ENCODE data around the gene FAT2. TPM values are rescaled to one million over a fixed set of nuclear protein-coding genes. Genes with fewer than 3 reads are reported as not detected.

FAT2 gene
- 0.07 TPM for polyA plus RNA-seq (2013, experiment 1 of 2)
- polyA plus RNA-seq (2013, experiment 2 of 2), result not detected

GRCh38 chr5:151591144-151591819 is at the start of gene FAT2:
FAT2 (minus strand) TSS chr5:151591331; CDS start chr5:151568931, 22,400 bp downstream.
- Histone ChIP-seq H3K4me1 (ENCODE audit: control insufficient read depth, insufficient read depth, low read length, poor library complexity, severe bottlenecking) (peaks cover 10% of the 10 kb centered on the region), H3K36me3 (ENCODE audit: control insufficient read depth, insufficient read depth, low read length) (no peaks in the 10 kb centered on the region), H3K27ac (ENCODE audit: low read depth, low read length, severe bottlenecking) (no peak within 1 kb of the TSS), H3K9me3 (ENCODE audit: control insufficient read depth, low read length) (no peaks in the 10 kb centered on the region), H3K4me3 (ENCODE audit: extremely low read depth, insufficient read depth, low read length, poor library complexity, severe bottlenecking) (no peak within 1 kb of the TSS)
- 44 to 53% methylated on average over 6 to 9 of the region's 13 CpGs for WGBS, 2 experiments (ENCODE audit: insufficient coverage in 2 of 2)

GRCh38 chr5:151638619-151639018 is 47.5 kb upstream of the FAT2 start:
- no peak overlapping the region for H3K27ac ChIP-seq (ENCODE audit: low read depth, low read length, severe bottlenecking)
- H3K36me3 ChIP-seq (ENCODE audit: control insufficient read depth, insufficient read depth, low read length), result no peaks in the 10 kb centered on the region
- no peak overlapping the region for H3K4me3 ChIP-seq (ENCODE audit: extremely low read depth, insufficient read depth, low read length, poor library complexity, severe bottlenecking)
- H3K9me3 ChIP-seq (ENCODE audit: control insufficient read depth, low read length), result no peaks in the 10 kb centered on the region
- H3K4me1 ChIP-seq (ENCODE audit: control insufficient read depth, insufficient read depth, low read length, poor library complexity, severe bottlenecking), result no peaks in the 10 kb centered on the region
- WGBS, 2 experiments (ENCODE audit: insufficient coverage in 2 of 2), result 83 to 90% methylated on average over 4 of the region's 4 CpGs

- Histone ChIP-seq H3K4me1 (ENCODE audit: control insufficient read depth, insufficient read depth, low read length, poor library complexity, severe bottlenecking) (no peaks in the 10 kb centered on the region), H3K36me3 (ENCODE audit: control insufficient read depth, insufficient read depth, low read length) (no peaks in the 10 kb centered on the region), H3K9me3 (ENCODE audit: control insufficient read depth, low read length) (no peaks in the 10 kb centered on the region), H3K27ac (ENCODE audit: low read depth, low read length, severe bottlenecking) (no peak overlapping the region), H3K4me3 (ENCODE audit: extremely low read depth, insufficient read depth, low read length, poor library complexity, severe bottlenecking) (no peak overlapping the region)
- 77 to 80% methylated on average over 5 of the region's 5 CpGs for WGBS, 2 experiments (ENCODE audit: insufficient coverage in 2 of 2)
These were observed 46.5 kb upstream of the FAT2 start for GRCh38 chr5:151637676-151638075.

GRCh38 chr5:151633892-151634291 is 42.8 kb upstream of the FAT2 start:
- no peaks in the 10 kb centered on the region for H3K9me3 ChIP-seq (ENCODE audit: control insufficient read depth, low read length)
- no peak overlapping the region for H3K4me3 ChIP-seq (ENCODE audit: extremely low read depth, insufficient read depth, low read length, poor library complexity, severe bottlenecking)
- H3K4me1 ChIP-seq (ENCODE audit: control insufficient read depth, insufficient read depth, low read length, poor library complexity, severe bottlenecking), result no peaks in the 10 kb centered on the region
- WGBS, 2 experiments (ENCODE audit: insufficient coverage in 2 of 2), result 100% methylated on average over 1 of the region's 1 CpG
- H3K36me3 ChIP-seq (ENCODE audit: control insufficient read depth, insufficient read depth, low read length), result no peaks in the 10 kb centered on the region
- no peak overlapping the region for H3K27ac ChIP-seq (ENCODE audit: low read depth, low read length, severe bottlenecking)

GRCh38 chr5:151632941-151633340 is 41.8 kb upstream of the FAT2 start:
- Histone ChIP-seq H3K4me3 (ENCODE audit: extremely low read depth, insufficient read depth, low read length, poor library complexity, severe bottlenecking) (no peak overlapping the region), H3K4me1 (ENCODE audit: control insufficient read depth, insufficient read depth, low read length, poor library complexity, severe bottlenecking) (no peaks in the 10 kb centered on the region), H3K27ac (ENCODE audit: low read depth, low read length, severe bottlenecking) (no peak overlapping the region), H3K36me3 (ENCODE audit: control insufficient read depth, insufficient read depth, low read length) (no peaks in the 10 kb centered on the region), H3K9me3 (ENCODE audit: control insufficient read depth, low read length) (no peaks in the 10 kb centered on the region)
- WGBS, 2 experiments (ENCODE audit: insufficient coverage in 2 of 2), result 88 to 97% methylated on average over 6 to 8 of the region's 8 CpGs

GRCh38 chr5:151632524-151632923 is 41.4 kb upstream of the FAT2 start:
- H3K9me3 ChIP-seq (ENCODE audit: control insufficient read depth, low read length), result no peaks in the 10 kb centered on the region
- no peaks in the 10 kb centered on the region for H3K4me1 ChIP-seq (ENCODE audit: control insufficient read depth, insufficient read depth, low read length, poor library complexity, severe bottlenecking)
- H3K27ac ChIP-seq (ENCODE audit: low read depth, low read length, severe bottlenecking), result no peak overlapping the region
- no peak overlapping the region for H3K4me3 ChIP-seq (ENCODE audit: extremely low read depth, insufficient read depth, low read length, poor library complexity, severe bottlenecking)
- no peaks in the 10 kb centered on the region for H3K36me3 ChIP-seq (ENCODE audit: control insufficient read depth, insufficient read depth, low read length)
- WGBS, 2 experiments (ENCODE audit: insufficient coverage in 2 of 2), result 89 to 92% methylated on average over 11 to 14 of the region's 15 CpGs

GRCh38 chr5:151631941-151632340 is 40.8 kb upstream of the FAT2 start:
- Histone ChIP-seq H3K4me1 (ENCODE audit: control insufficient read depth, insufficient read depth, low read length, poor library complexity, severe bottlenecking) (no peaks in the 10 kb centered on the region), H3K4me3 (ENCODE audit: extremely low read depth, insufficient read depth, low read length, poor library complexity, severe bottlenecking) (no peak overlapping the region), H3K27ac (ENCODE audit: low read depth, low read length, severe bottlenecking) (no peak overlapping the region), H3K9me3 (ENCODE audit: control insufficient read depth, low read length) (no peaks in the 10 kb centered on the region), H3K36me3 (ENCODE audit: control insufficient read depth, insufficient read depth, low read length) (no peaks in the 10 kb centered on the region)
- 91 to 96% methylated on average over 5 of the region's 5 CpGs for WGBS, 2 experiments (ENCODE audit: insufficient coverage in 2 of 2)

GRCh38 chr5:151630088-151630487 is 39.0 kb upstream of the FAT2 start:
- Histone ChIP-seq H3K4me1 (ENCODE audit: control insufficient read depth, insufficient read depth, low read length, poor library complexity, severe bottlenecking) (no peaks in the 10 kb centered on the region), H3K9me3 (ENCODE audit: control insufficient read depth, low read length) (no peaks in the 10 kb centered on the region), H3K27ac (ENCODE audit: low read depth, low read length, severe bottlenecking) (no peak overlapping the region), H3K36me3 (ENCODE audit: control insufficient read depth, insufficient read depth, low read length) (no peaks in the 10 kb centered on the region), H3K4me3 (ENCODE audit: extremely low read depth, insufficient read depth, low read length, poor library complexity, severe bottlenecking) (no peak overlapping the region)

- no peaks in the 10 kb centered on the region for H3K9me3 ChIP-seq (ENCODE audit: control insufficient read depth, low read length)
- H3K4me3 ChIP-seq (ENCODE audit: extremely low read depth, insufficient read depth, low read length, poor library complexity, severe bottlenecking), result no peak overlapping the region
- H3K4me1 ChIP-seq (ENCODE audit: control insufficient read depth, insufficient read depth, low read length, poor library complexity, severe bottlenecking), result no peaks in the 10 kb centered on the region
- no peaks in the 10 kb centered on the region for H3K36me3 ChIP-seq (ENCODE audit: control insufficient read depth, insufficient read depth, low read length)
- 88 to 93% methylated on average over 2 to 6 of the region's 7 CpGs for WGBS, 2 experiments (ENCODE audit: insufficient coverage in 2 of 2)
- H3K27ac ChIP-seq (ENCODE audit: low read depth, low read length, severe bottlenecking), result no peak overlapping the region
These were observed 37.1 kb upstream of the FAT2 start for GRCh38 chr5:151628112-151628823.

GRCh38 chr5:151627650-151628049 is 36.5 kb upstream of the FAT2 start:
- no peaks in the 10 kb centered on the region for H3K9me3 ChIP-seq (ENCODE audit: control insufficient read depth, low read length)
- 95 to 100% methylated on average over 3 to 5 of the region's 6 CpGs for WGBS, 2 experiments (ENCODE audit: insufficient coverage in 2 of 2)
- H3K4me1 ChIP-seq (ENCODE audit: control insufficient read depth, insufficient read depth, low read length, poor library complexity, severe bottlenecking), result no peaks in the 10 kb centered on the region
- H3K36me3 ChIP-seq (ENCODE audit: control insufficient read depth, insufficient read depth, low read length), result no peaks in the 10 kb centered on the region
- no peak overlapping the region for H3K27ac ChIP-seq (ENCODE audit: low read depth, low read length, severe bottlenecking)
- no peak overlapping the region for H3K4me3 ChIP-seq (ENCODE audit: extremely low read depth, insufficient read depth, low read length, poor library complexity, severe bottlenecking)

GRCh38 chr5:151625285-151625684 is 34.2 kb upstream of the FAT2 start:
- WGBS, 2 experiments (ENCODE audit: insufficient coverage in 2 of 2), result 88 to 94% methylated on average over 8 to 9 of the region's 9 CpGs
- H3K36me3 ChIP-seq (ENCODE audit: control insufficient read depth, insufficient read depth, low read length), result no peaks in the 10 kb centered on the region
- no peaks in the 10 kb centered on the region for H3K9me3 ChIP-seq (ENCODE audit: control insufficient read depth, low read length)
- no peak overlapping the region for H3K4me3 ChIP-seq (ENCODE audit: extremely low read depth, insufficient read depth, low read length, poor library complexity, severe bottlenecking)
- peaks cover 8% of the 10 kb centered on the region for H3K4me1 ChIP-seq (ENCODE audit: control insufficient read depth, insufficient read depth, low read length, poor library complexity, severe bottlenecking)
- H3K27ac ChIP-seq (ENCODE audit: low read depth, low read length, severe bottlenecking), result no peak overlapping the region
